Renal cortical epithelial cell (primary cell): Measurements from ENCODE around the gene B4GALT5. TPM values are rescaled to one million over a fixed set of nuclear protein-coding genes. Genes with fewer than 3 reads are reported as not detected.

Experiments used
- DNase-seq: peaks from one replicate; pipeline ENCODE4 v3.0.0-alpha.2; 2011; ENCODE audit warnings: low read depth
- total RNA-seq: library from RNA; depleted of rRNA; stranded (reverse); fragments of >200 nt; gene quantifications from 2 replicates; pipeline ENCODE4 v1.2.3, GENCODE V29; 2014

B4GALT5 gene
- total RNA-seq, 1 donor from 2014 or later, result 59.9 TPM

GRCh38 chr20:49608752-49609670 is 104.7 kb downstream of the B4GALT5 start:
- DNase-seq, result peak; percentile 19

- DNase-seq, result no peak
Measured at GRCh38 chr20:49607568-49607967, 106.1 kb downstream of the B4GALT5 start.

GRCh38 chr20:49603209-49603627 is 110.5 kb downstream of the B4GALT5 start:
- no peak for DNase-seq

- DNase-seq, result no peak
Measured at GRCh38 chr20:49602345-49603208, 111.1 kb downstream of the B4GALT5 start.

GRCh38 chr20:49601153-49601924 is 112.3 kb downstream of the B4GALT5 start:
- DNase-seq, result no peak

- no peak for DNase-seq
Measured at GRCh38 chr20:49599746-49600113, 113.9 kb downstream of the B4GALT5 start.

GRCh38 chr20:49597825-49598395 is 115.8 kb downstream of the B4GALT5 start:
- DNase-seq, result no peak

GRCh38 chr20:49595811-49596561 is 117.7 kb downstream of the B4GALT5 start:
- DNase-seq, result peak; percentile 42

- no peak for DNase-seq
Measured at GRCh38 chr20:49595346-49595745, 118.3 kb downstream of the B4GALT5 start.

- DNase-seq, result no peak
Measured at GRCh38 chr20:49594931-49595315, 118.8 kb downstream of the B4GALT5 start.

GRCh38 chr20:49594143-49594930 is 119.3 kb downstream of the B4GALT5 start:
- DNase-seq, result no peak

- no peak for DNase-seq
Measured at GRCh38 chr20:49593466-49594142, 120.1 kb downstream of the B4GALT5 start.

- no peak for DNase-seq
Measured at GRCh38 chr20:49592120-49592519, 121.6 kb downstream of the B4GALT5 start.

GRCh38 chr20:49591217-49591865 is 122.3 kb downstream of the B4GALT5 start:
- DNase-seq, result no peak

GRCh38 chr20:49590163-49591017 is 123.3 kb downstream of the B4GALT5 start:
- DNase-seq, result no peak

- DNase-seq, result no peak
Measured at GRCh38 chr20:49589747-49590146, 123.9 kb downstream of the B4GALT5 start.

- DNase-seq, result no peak
Measured at GRCh38 chr20:49587111-49587570, 126.5 kb downstream of the B4GALT5 start.
